Measurements from ENCODE around the gene MMAB. TPM values are rescaled to one million over a fixed set of nuclear protein-coding genes. Genes with fewer than 3 reads are reported as not detected.

The MMAB gene
- total RNA-seq, 1 experiment from 2014 or later, result 24.3 TPM

GRCh38 chr12:109600481-109600880 is 27.2 kb upstream of the MMAB start:
- Histone ChIP-seq H3T11ph (ENCODE audit: low read length) (no peak overlapping the region), H2AK5ac (ENCODE audit: insufficient read length, low read length) (no peak overlapping the region), H4K91ac (ENCODE audit: insufficient read length, low read depth, low read length) (no peak overlapping the region), H3K9ac (ENCODE audit: extremely low read depth, insufficient read length, low read length) (no peak overlapping the region), H3K9me3 (ENCODE audit: control insufficient read depth, low read depth, low read length) (no peaks in the 10 kb centered on the region), H2BK15ac (ENCODE audit: low read depth, low read length) (no peak overlapping the region), H4K8ac (replicated peaks; ENCODE audit: insufficient read length, low read depth, low read length) (no peak overlapping the region), H3K4me2 (ENCODE audit: insufficient read depth, insufficient read length, low read length) (no peak overlapping the region), H2BK5ac (ENCODE audit: insufficient read length, low read length) (no peak overlapping the region), H3K23me2 (ENCODE audit: insufficient read length, low read depth, low read length, poor library complexity, severe bottlenecking) (no peaks in the 10 kb centered on the region), H3K14ac (ENCODE audit: insufficient read depth, low read length) (no peak overlapping the region), H3K18ac (ENCODE audit: insufficient read length, low read depth, low read length) (no peak overlapping the region), H3K79me1 (ENCODE audit: insufficient read depth, low read depth, low read length, poor library complexity, severe bottlenecking) (no peaks in the 10 kb centered on the region), H3K4ac (ENCODE audit: low read depth, low read length) (no peak overlapping the region), H2AFZ (ENCODE audit: low read length) (no peak overlapping the region), H4K5ac (ENCODE audit: insufficient read length, low read depth, low read length) (no peak overlapping the region), H2BK20ac (ENCODE audit: low read depth, low read length, poor library complexity, severe bottlenecking) (no peak overlapping the region), H3K79me2 (ENCODE audit: insufficient read depth, low read length) (no peaks in the 10 kb centered on the region), H2BK12ac (ENCODE audit: insufficient read length, low read depth, low read length) (no peak overlapping the region), H3K23ac (ENCODE audit: insufficient read length, low read depth, low read length) (no peak overlapping the region), H3K27me3 (ENCODE audit: insufficient read depth, low read length) (no peaks in the 10 kb centered on the region), H4K20me1 (ENCODE audit: control insufficient read depth, insufficient read depth, insufficient read length) (no peaks in the 10 kb centered on the region), H2BK120ac (ENCODE audit: low read depth, low read length, poor library complexity, severe bottlenecking) (no peak overlapping the region), H3K4me1 (ENCODE audit: insufficient read depth, low read length) (no peaks in the 10 kb centered on the region), H3K56ac (ENCODE audit: insufficient read length, low read depth, low read length) (no peak overlapping the region), H3K27ac (ENCODE audit: insufficient read length, low read depth, low read length) (no peak overlapping the region)
- Mint-ChIP-seq H3K9me3 (no peaks in the 10 kb centered on the region; a peak in 1 of 5 replicates), H3K4me3 (no peak overlapping the region), H3K27ac (no peak overlapping the region), H3K4me1 (peaks cover 11 to 24% of the 10 kb centered on the region in 2 experiments), H3K36me3 (ENCODE audit: insufficient read depth in 1 of 3, low read depth in 3 of 3) (peaks cover 0 to 2% (median 0%) of the 10 kb centered on the region in 3 experiments; a peak in 2 of 7 replicates), H3K27me3 (ENCODE audit: low read depth) (no peaks in the 10 kb centered on the region; the same call in none of the 2 replicates)
- TF ChIP-seq CTCF (conservative IDR thresholded peaks at IDR 0.05), result no peak
- no CpG with 5 or more reads among the region's 2 CpGs for WGBS (ENCODE audit: extremely low coverage, insufficient read length, low lambda C conversion rate)
- DNase-seq, result no peak
